Calu3 (cell line): ENCODE measurements around the gene C8G. TPM values are rescaled to one million over a fixed set of nuclear protein-coding genes. Genes with fewer than 3 reads are reported as not detected.

Experiments
- Bru-seq: library from RNA; stranded (reverse); fragments of 400-500 nt; gene quantifications from one replicate; lab custom pipeline; 2021; lab: Mats Ljungman, UMichigan
- BruChase-seq, 2 experiments: library from RNA; stranded (reverse); fragments of 400-500 nt; gene quantifications; one replicate each; lab custom pipeline; 2021; lab: Mats Ljungman, UMichigan
- BruUV-seq: library from RNA; stranded (reverse); fragments of 400-500 nt; replicated peaks from 2 replicates; lab custom pipeline; 2021; lab: Mats Ljungman, UMichigan
- CTCF ChIA-PET: fragments of 300-600 bp; sonication (Branson Sonifier 250); formaldehyde crosslinking; loops from one replicate; lab custom pipeline; 2022; ENCODE audit warnings: antibody characterized with exemption; lab: Charles Lee
- DNase-seq: peaks from one replicate; pipeline ENCODE4 v3.0.0; 2022
- H3K27ac Mint-ChIP-seq: one replicate; pipeline ENCODE4 v1.8.0; 2022; ENCODE audit warnings: mixed read lengths; ENCODE audit not compliant: unreplicated experiment
- H3K27me3 Mint-ChIP-seq: one replicate; pipeline ENCODE4 v1.8.0; 2022; ENCODE audit warnings: mixed read lengths; ENCODE audit not compliant: unreplicated experiment
- H3K36me3 Mint-ChIP-seq: one replicate; pipeline ENCODE4 v1.8.0; 2022; ENCODE audit warnings: mild to moderate bottlenecking, moderate library complexity, mixed read lengths; ENCODE audit not compliant: insufficient read depth, unreplicated experiment
- H3K4me1 Mint-ChIP-seq: one replicate; pipeline ENCODE4 v1.8.0; 2022; ENCODE audit warnings: mild to moderate bottlenecking, low read depth, mixed read lengths; ENCODE audit not compliant: unreplicated experiment
- H3K4me3 Mint-ChIP-seq: one replicate; pipeline ENCODE4 v1.8.0; 2022; ENCODE audit warnings: mild to moderate bottlenecking, low read depth, moderate library complexity, mixed read lengths; ENCODE audit not compliant: unreplicated experiment
- H3K9me3 Mint-ChIP-seq: one replicate; pipeline ENCODE4 v1.8.0; 2022; ENCODE audit warnings: low read depth, mixed read lengths; ENCODE audit not compliant: unreplicated experiment
- intact Hi-C: fragments of 100-400 bp; cut with micrococcal nuclease; formaldehyde crosslinking; loops from one replicate; pipeline ENCODE4 v1.10.0; 2022; ENCODE audit not compliant: unreplicated experiment
- long read RNA-seq: library from polyadenylated mRNA; stranded (forward); transcript quantifications from one replicate; pipeline ENCODE4 v2.0.0, GENCODE V29; 2022
- total RNA-seq: library from RNA; stranded (reverse); gene quantifications from 2 replicates; pipeline ENCODE4 v1.2.3, GENCODE V29; 2022
- TF ChIP-seq, protein P1 (sequence below): fragments of 200-600 bp; IDR thresholded peaks from one replicate; pipeline ENCODE4 v1.8.0; 2022; ENCODE audit warnings: antibody characterized with exemption; ENCODE audit not compliant: unreplicated experiment

C8G gene
- total RNA-seq (3.9 and 4.0 TPM in 2 replicates), Bru-seq, nascent RNA (percentile 23 among the genes with signal in this experiment), BruChase-seq, experiment 1, labeled RNA remaining after a 6-hour chase (percentile 77 among the genes with signal in this experiment), BruChase-seq, experiment 2, labeled RNA remaining after a 2-hour chase (percentile 53 among the genes with signal in this experiment)
- long read RNA-seq, partial matches to known transcripts = 0 of 3 reads
- long read RNA-seq, other reads (novel, unspliced or antisense) = 2 of 3 reads

DNA sequence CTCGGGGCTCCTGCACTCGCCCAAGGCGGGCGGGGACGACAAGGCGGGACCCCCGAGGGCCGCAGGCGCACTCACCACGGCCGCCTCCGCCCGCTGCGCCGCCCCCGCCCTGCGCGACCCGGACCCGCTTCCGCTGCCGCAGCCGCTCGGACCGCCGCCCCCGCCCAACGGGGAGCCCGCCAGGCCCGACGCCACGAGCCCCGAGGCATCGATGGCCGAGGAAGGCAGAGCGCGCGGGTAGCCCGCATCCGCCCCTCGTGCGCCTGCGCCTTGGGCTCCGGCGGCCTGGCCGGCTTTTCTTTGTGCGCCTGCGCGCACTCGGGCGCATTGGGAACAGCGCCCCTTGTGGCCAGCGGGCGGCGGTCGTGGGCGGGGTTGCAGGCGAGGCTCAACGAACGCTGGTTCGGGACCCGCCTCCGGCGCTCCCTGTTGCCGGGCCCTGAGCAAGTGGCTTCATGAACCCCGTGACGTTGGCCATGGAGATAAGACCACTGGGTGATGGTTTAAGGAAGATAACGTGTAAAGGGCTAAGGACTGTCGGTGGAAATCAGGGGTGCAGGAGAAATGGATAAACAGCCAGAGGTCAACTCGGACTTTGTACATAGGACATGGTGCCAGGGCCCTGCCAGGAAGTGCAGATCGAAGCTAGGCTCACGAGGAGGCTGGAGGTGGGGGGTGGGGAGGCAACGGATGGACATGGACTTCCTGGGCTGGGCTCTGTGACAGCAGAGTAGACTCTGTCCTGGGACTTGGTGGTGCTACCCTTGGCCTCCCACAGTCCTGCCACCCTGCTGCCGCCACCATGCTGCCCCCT, at the start of gene C8G, which contains the start of gene FBXW5:
Gene C8G, plus strand, starts transcription at position 725 of the 814 bp plus-strand sequence. Its CDS starts 78 bp downstream, at position 803.
Gene FBXW5, minus strand, starts transcription at position 220 of the 814 bp plus-strand sequence. CDS start 655 bp downstream, outside the sequence.
- BruUV-seq = no TSS peak
- intact Hi-C loops = no loop called here
- Mint-ChIP-seq H3K36me3 (peaks cover 69% of the 10 kb centered on the region), H3K27ac (peak within 1 kb of the TSS; percentile 42), H3K4me3 (peak within 1 kb of the TSS; percentile 63), H3K27me3 (no peaks in the 10 kb centered on the region), H3K9me3 (no peaks in the 10 kb centered on the region), H3K4me1 (peaks cover 8% of the 10 kb centered on the region)
- DNase-seq = peak; percentile 93
- TF ChIP-seq, protein P1, sequence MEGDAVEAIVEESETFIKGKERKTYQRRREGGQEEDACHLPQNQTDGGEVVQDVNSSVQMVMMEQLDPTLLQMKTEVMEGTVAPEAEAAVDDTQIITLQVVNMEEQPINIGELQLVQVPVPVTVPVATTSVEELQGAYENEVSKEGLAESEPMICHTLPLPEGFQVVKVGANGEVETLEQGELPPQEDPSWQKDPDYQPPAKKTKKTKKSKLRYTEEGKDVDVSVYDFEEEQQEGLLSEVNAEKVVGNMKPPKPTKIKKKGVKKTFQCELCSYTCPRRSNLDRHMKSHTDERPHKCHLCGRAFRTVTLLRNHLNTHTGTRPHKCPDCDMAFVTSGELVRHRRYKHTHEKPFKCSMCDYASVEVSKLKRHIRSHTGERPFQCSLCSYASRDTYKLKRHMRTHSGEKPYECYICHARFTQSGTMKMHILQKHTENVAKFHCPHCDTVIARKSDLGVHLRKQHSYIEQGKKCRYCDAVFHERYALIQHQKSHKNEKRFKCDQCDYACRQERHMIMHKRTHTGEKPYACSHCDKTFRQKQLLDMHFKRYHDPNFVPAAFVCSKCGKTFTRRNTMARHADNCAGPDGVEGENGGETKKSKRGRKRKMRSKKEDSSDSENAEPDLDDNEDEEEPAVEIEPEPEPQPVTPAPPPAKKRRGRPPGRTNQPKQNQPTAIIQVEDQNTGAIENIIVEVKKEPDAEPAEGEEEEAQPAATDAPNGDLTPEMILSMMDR = peak; percentile 84
- CTCF ChIA-PET = interaction anchor here (0.6 to 1.0 kb wide), 2 partner anchors 85 to 151 kb away, joined by 3 to 4 read pairs; no protein-coding TSS in a partner anchor

DNA sequence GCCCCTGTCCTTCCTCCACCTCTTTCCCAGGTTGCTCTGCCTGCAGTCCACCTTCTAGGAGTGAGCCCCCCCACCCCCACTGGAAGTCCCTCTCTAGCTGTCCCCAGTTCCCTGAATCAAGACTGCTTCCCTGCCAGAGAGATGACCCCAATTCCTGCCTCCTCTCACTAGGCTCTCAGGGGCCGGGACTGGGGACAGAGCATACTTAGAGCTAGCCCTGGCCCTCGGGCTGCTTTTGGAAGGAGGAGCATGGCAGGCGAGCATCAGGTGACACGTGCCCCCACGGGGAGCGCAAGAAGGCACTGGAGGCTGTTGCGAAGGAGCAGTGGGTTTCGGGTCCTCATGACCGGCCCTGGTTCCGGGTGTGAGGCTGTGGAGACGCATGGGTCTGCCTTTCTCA, 49.0 kb upstream of the C8G start:
- H3K9me3 Mint-ChIP-seq = no peaks in the 10 kb centered on the region
- peaks cover 44% of the 10 kb centered on the region for H3K36me3 Mint-ChIP-seq
- intact Hi-C loops = no loop called here
- H3K27me3 Mint-ChIP-seq = no peaks in the 10 kb centered on the region
- peaks cover 22% of the 10 kb centered on the region for H3K4me1 Mint-ChIP-seq
- no peak overlapping the region for H3K27ac Mint-ChIP-seq
- BruUV-seq = no TSS peak
- TF ChIP-seq, protein P1 = no peak
- DNase-seq = no peak
- CTCF ChIA-PET = no interaction called here
- no peak overlapping the region for H3K4me3 Mint-ChIP-seq

DNA sequence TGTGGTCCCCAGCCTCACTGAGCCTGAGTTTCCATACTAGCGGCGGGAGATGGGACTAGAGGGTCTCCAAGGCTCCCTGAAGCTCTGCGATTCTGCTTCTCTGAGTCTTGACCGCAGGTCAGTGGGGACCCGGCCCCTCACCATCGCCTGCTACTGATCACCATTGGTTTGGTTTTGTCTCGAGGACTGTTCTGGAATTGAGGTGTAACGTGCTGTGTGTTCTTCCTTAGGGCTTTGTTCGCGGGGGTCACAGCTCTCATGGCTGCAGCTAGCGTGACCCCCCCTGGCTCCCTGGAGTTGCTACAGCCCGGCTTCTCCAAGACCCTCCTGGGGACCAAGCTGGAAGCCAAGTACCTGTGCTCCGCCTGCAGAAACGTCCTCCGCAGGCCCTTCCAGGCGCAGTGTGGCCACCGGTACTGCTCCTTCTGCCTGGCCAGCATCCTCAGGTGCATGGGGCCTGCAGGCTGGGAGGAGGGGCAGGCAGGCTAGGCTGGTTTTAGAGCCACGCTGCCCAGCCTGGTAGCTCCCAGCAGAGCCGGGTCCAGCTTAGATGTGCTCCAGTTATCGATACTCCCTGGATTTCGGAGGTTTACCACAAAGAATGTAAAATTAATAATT, 46.5 kb upstream of the C8G start:
- Mint-ChIP-seq H3K4me3 (no peak overlapping the region), H3K9me3 (no peaks in the 10 kb centered on the region), H3K27me3 (no peaks in the 10 kb centered on the region), H3K4me1 (peaks cover 33% of the 10 kb centered on the region), H3K27ac (peak overlapping the region; percentile 16), H3K36me3 (peaks cover 58% of the 10 kb centered on the region)
- no TSS peak for BruUV-seq
- TF ChIP-seq, protein P1 = no peak
- CTCF ChIA-PET = no interaction called here
- intact Hi-C loops = no loop called here
- no peak for DNase-seq

DNA sequence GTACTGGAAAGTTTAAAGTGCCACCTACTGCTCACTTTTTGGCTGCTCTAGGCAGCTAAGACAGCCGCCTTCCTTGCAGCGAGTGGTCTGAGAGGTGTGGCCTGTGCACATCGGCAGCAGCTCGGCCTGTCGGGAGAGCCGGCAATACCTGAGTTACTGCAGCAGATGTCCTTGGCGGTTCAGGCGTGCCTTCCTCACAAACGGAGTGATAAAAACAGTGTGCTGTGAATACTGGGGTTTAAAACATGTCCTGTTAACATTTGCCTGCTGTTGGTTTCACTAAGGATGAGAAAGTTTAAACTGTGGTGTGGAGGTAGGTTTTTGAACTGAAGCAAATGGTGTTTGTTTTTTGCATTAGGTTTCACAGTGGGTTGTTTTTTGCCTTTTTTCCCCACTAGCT, 45.8 kb upstream of the C8G start:
- intact Hi-C loops = no loop called here
- Mint-ChIP-seq H3K27ac (no peak overlapping the region), H3K4me3 (no peak overlapping the region), H3K9me3 (no peaks in the 10 kb centered on the region), H3K27me3 (no peaks in the 10 kb centered on the region), H3K4me1 (peaks cover 30% of the 10 kb centered on the region), H3K36me3 (peaks cover 60% of the 10 kb centered on the region)
- DNase-seq = no peak
- CTCF ChIA-PET = no interaction called here
- TF ChIP-seq, protein P1 = no peak
- BruUV-seq = no TSS peak
